H9 (cell line): Measurements from ENCODE around the gene LAMC3. TPM values are rescaled to one million over a fixed set of nuclear protein-coding genes. Genes with fewer than 3 reads are reported as not detected.

Experiments used
- DNase-seq: peaks from one replicate; pipeline ENCODE4 v3.0.0-alpha.2; 2017
- H2AFZ ChIP-seq: one replicate; pipeline ENCODE4 v1.6.1; 2013; ENCODE audit warnings: mild to moderate bottlenecking, low read length, control low read depth, moderate library complexity
- H2AK5ac ChIP-seq: 2 replicates; pipeline ENCODE4 v1.6.1; 2013; ENCODE audit warnings: low read length, control low read depth, mixed read lengths; ENCODE audit not compliant: insufficient read length
- H2BK120ac ChIP-seq: one replicate; pipeline ENCODE4 v1.6.1; 2013; ENCODE audit warnings: low read depth, mild to moderate bottlenecking, low read length, control low read depth, inconsistent platforms; ENCODE audit not compliant: poor library complexity, severe bottlenecking
- H2BK12ac ChIP-seq: 2 replicates; pipeline ENCODE4 v1.6.1; 2013; ENCODE audit warnings: low read length, control low read depth, mixed read lengths, low read depth; ENCODE audit not compliant: insufficient read length
- H2BK15ac ChIP-seq: 2 replicates; pipeline ENCODE4 v1.6.1; 2013; ENCODE audit warnings: low read depth, low read length, control low read depth
- H2BK20ac ChIP-seq: one replicate; pipeline ENCODE4 v1.6.1; 2013; ENCODE audit warnings: low read depth, mild to moderate bottlenecking, low read length, control low read depth, inconsistent platforms; ENCODE audit not compliant: poor library complexity, severe bottlenecking
- H2BK5ac ChIP-seq: 2 replicates; pipeline ENCODE4 v1.6.1; 2013; ENCODE audit warnings: low read length, control low read depth, mixed read lengths; ENCODE audit not compliant: insufficient read length
- H3K14ac ChIP-seq: 2 replicates; pipeline ENCODE4 v1.6.1; 2013; ENCODE audit warnings: low read length, control low read depth; ENCODE audit not compliant: insufficient read depth
- H3K18ac ChIP-seq: 2 replicates; pipeline ENCODE4 v1.6.1; 2013; ENCODE audit warnings: low read depth, mild to moderate bottlenecking, mixed read lengths, low read length, control low read depth; ENCODE audit not compliant: insufficient read length
- H3K23ac ChIP-seq: 2 replicates; pipeline ENCODE4 v1.6.1; 2013; ENCODE audit warnings: low read length, control low read depth, mixed read lengths, low read depth; ENCODE audit not compliant: insufficient read length
- H3K23me2 ChIP-seq: 2 replicates; pipeline ENCODE4 v1.6.1; 2013; ENCODE audit warnings: low read depth, mild to moderate bottlenecking, mixed read lengths, low read length, control low read depth; ENCODE audit not compliant: insufficient read length, poor library complexity, severe bottlenecking
- H3K27ac ChIP-seq: 2 replicates; pipeline ENCODE4 v1.5.1; 2013; ENCODE audit warnings: low read length, control low read depth, mixed read lengths, low read depth; ENCODE audit not compliant: insufficient read length
- H3K27me3 ChIP-seq: 2 replicates; pipeline ENCODE4 v1.6.1; 2013; ENCODE audit warnings: low read length, control low read depth, inconsistent platforms; ENCODE audit not compliant: insufficient read depth
- H3K4ac ChIP-seq: 2 replicates; pipeline ENCODE4 v1.6.1; 2013; ENCODE audit warnings: low read depth, mild to moderate bottlenecking, control low read depth, inconsistent platforms, low read length, moderate library complexity
- H3K4me1 ChIP-seq: 2 replicates; pipeline ENCODE4 v1.6.1; 2013; ENCODE audit warnings: low read length, control low read depth, inconsistent platforms; ENCODE audit not compliant: insufficient read depth
- H3K4me2 ChIP-seq: 2 replicates; pipeline ENCODE4 v1.6.1; 2013; ENCODE audit warnings: low read length, control low read depth, mixed read lengths; ENCODE audit not compliant: insufficient read length, insufficient read depth
- H3K56ac ChIP-seq: 2 replicates; pipeline ENCODE4 v1.6.1; 2013; ENCODE audit warnings: low read depth, mild to moderate bottlenecking, mixed read lengths, low read length, control low read depth; ENCODE audit not compliant: insufficient read length
- H3K79me1 ChIP-seq: 2 replicates; pipeline ENCODE4 v1.6.1; 2013; ENCODE audit warnings: low read depth, mild to moderate bottlenecking, moderate library complexity, low read length, control low read depth, inconsistent platforms; ENCODE audit not compliant: insufficient read depth, poor library complexity, severe bottlenecking
- H3K79me2 ChIP-seq: 2 replicates; pipeline ENCODE4 v1.6.1; 2013; ENCODE audit warnings: low read length, control low read depth, inconsistent platforms; ENCODE audit not compliant: insufficient read depth
- H3K9ac ChIP-seq: 2 replicates; pipeline ENCODE4 v1.6.1; 2013; ENCODE audit warnings: low read length, control low read depth, mixed read lengths; ENCODE audit not compliant: insufficient read length; ENCODE audit errors: extremely low read depth
- H3K9me3 ChIP-seq: one replicate; pipeline ENCODE4 v1.6.1; 2013; ENCODE audit warnings: low read depth, low read length, inconsistent platforms; ENCODE audit not compliant: control insufficient read depth
- H3T11ph ChIP-seq: one replicate; pipeline ENCODE4 v1.6.1; 2013; ENCODE audit warnings: mild to moderate bottlenecking, low read length, control low read depth, inconsistent platforms
- H4K20me1 ChIP-seq: one replicate; pipeline ENCODE4 v1.6.1; 2013; ENCODE audit not compliant: control insufficient read depth, insufficient read length, insufficient read depth
- H4K5ac ChIP-seq: 2 replicates; pipeline ENCODE4 v1.6.1; 2013; ENCODE audit warnings: low read depth, mild to moderate bottlenecking, mixed read lengths, low read length, control low read depth; ENCODE audit not compliant: insufficient read length
- H4K8ac ChIP-seq: replicated peaks from 2 replicates; pipeline ENCODE4 v1.6.1; 2013; ENCODE audit warnings: low read length, control low read depth, mixed read lengths, low read depth; ENCODE audit not compliant: insufficient read length
- H4K91ac ChIP-seq: 2 replicates; pipeline ENCODE4 v1.6.1; 2013; ENCODE audit warnings: low read depth, mild to moderate bottlenecking, moderate library complexity, mixed read lengths, low read length, control low read depth; ENCODE audit not compliant: insufficient read length
- H3K27ac Mint-ChIP-seq, 3 experiments: 2 replicates in 2 of 3; 3 replicates in 1 of 3; pipeline ENCODE4 v1.8.0; 2020 to 2021; ENCODE audit warnings: mixed read lengths in 3 of 3, mild to moderate bottlenecking in 1 of 3, moderate library complexity in 1 of 3
- H3K27me3 Mint-ChIP-seq: 2 replicates; pipeline ENCODE4 v1.8.0; 2021; ENCODE audit warnings: low read depth, mild to moderate bottlenecking, moderate library complexity, mixed read lengths
- H3K36me3 Mint-ChIP-seq, 3 experiments: 2 replicates in 2 of 3; 3 replicates in 1 of 3; pipeline ENCODE4 v1.8.0; 2020 to 2021; ENCODE audit warnings: low read depth in 3 of 3, mixed read lengths in 3 of 3; ENCODE audit not compliant: insufficient read depth in 1 of 3
- H3K4me1 Mint-ChIP-seq, 2 experiments: 2 replicates each; pipeline ENCODE4 v1.8.0; 2020; ENCODE audit warnings: mixed read lengths in 2 of 2
- H3K4me3 Mint-ChIP-seq, 2 experiments: 2 replicates in 1 of 2; 3 replicates in 1 of 2; pipeline ENCODE4 v1.8.0; 2020 to 2021; ENCODE audit warnings: mild to moderate bottlenecking in 2 of 2, mixed read lengths in 2 of 2, moderate library complexity in 1 of 2
- H3K9me3 Mint-ChIP-seq, 2 experiments: 2 replicates in 1 of 2; 3 replicates in 1 of 2; pipeline ENCODE4 v1.8.0; 2020; ENCODE audit warnings: mild to moderate bottlenecking in 2 of 2, mixed read lengths in 2 of 2, moderate library complexity in 1 of 2
- CTCF ChIP-seq: fragments of 200-600 bp; sonication (generic); conservative IDR thresholded peaks from 3 replicates; pipeline ENCODE4 v1.8.0; 2021; ENCODE audit warnings: antibody characterized with exemption, mild to moderate bottlenecking
- WGBS: extraction: QIAGEN DNeasy Blood & Tissue Kit; methylation state at CpG from one replicate; pipeline ENCODE4 v1.1.7; 2013; ENCODE audit warnings: missing lambda C conversion rate, low lambda C conversion rate, mixed read lengths; ENCODE audit not compliant: insufficient read length; ENCODE audit errors: extremely low coverage; 5-methylcytosine and 5-hydroxymethylcytosine counted together
- total RNA-seq: library from RNA; stranded (reverse); gene quantifications from 2 replicates; pipeline ENCODE4 v1.2.1, GENCODE V29; 2021

The LAMC3 gene
- total RNA-seq, 1 experiment from 2014 or later = 21.7 TPM

GRCh38 chr9:131113655-131114054 lies 104.7 kb downstream of the LAMC3 start:
- H4K91ac ChIP-seq = no peak overlapping the region
- H2BK5ac ChIP-seq = no peak overlapping the region
- H3T11ph ChIP-seq = no peak overlapping the region
- Mint-ChIP-seq H3K4me1 (peaks cover 23 to 31% of the 10 kb centered on the region in 2 experiments), H3K27ac (peak overlapping the region; percentile 75 to 83 (median 79); a peak in 5 of 7 replicates), H3K36me3 (peaks cover 43 to 77% (median 62%) of the 10 kb centered on the region in 3 experiments), H3K4me3 (no peak overlapping the region), H3K27me3 (no peaks in the 10 kb centered on the region), H3K9me3 (no peaks in the 10 kb centered on the region)
- H3K9me3 ChIP-seq = no peaks in the 10 kb centered on the region
- no peak for DNase-seq
- H3K23me2 ChIP-seq = no peaks in the 10 kb centered on the region
- TF ChIP-seq CTCF = no peak
- H4K20me1 ChIP-seq = no peaks in the 10 kb centered on the region
- no peak overlapping the region for H3K18ac ChIP-seq
- H4K8ac ChIP-seq = no peak overlapping the region
- no peak overlapping the region for H3K23ac ChIP-seq
- no peaks in the 10 kb centered on the region for H3K4me1 ChIP-seq
- H3K79me1 ChIP-seq = no peaks in the 10 kb centered on the region
- no peak overlapping the region for H3K14ac ChIP-seq
- H2AFZ ChIP-seq = no peak overlapping the region
- no peak overlapping the region for H4K5ac ChIP-seq
- no peak overlapping the region for H2BK20ac ChIP-seq
- H3K27me3 ChIP-seq = no peaks in the 10 kb centered on the region
- H3K9ac ChIP-seq = no peak overlapping the region
- no peak overlapping the region for H3K56ac ChIP-seq
- H3K4ac ChIP-seq = no peak overlapping the region
- no peak overlapping the region for H2BK120ac ChIP-seq
- H3K27ac ChIP-seq = no peak overlapping the region
- no peak overlapping the region for H2AK5ac ChIP-seq
- no CpG with 5 or more reads among the region's 8 CpGs for WGBS
- H3K79me2 ChIP-seq = no peaks in the 10 kb centered on the region
- H3K4me2 ChIP-seq = no peak overlapping the region
- no peak overlapping the region for H2BK12ac ChIP-seq
- no peak overlapping the region for H2BK15ac ChIP-seq
